ENCODE data around the gene MATCAP1. TPM values are rescaled to one million over a fixed set of nuclear protein-coding genes. Genes with fewer than 3 reads are reported as not detected.

Gene MATCAP1
- total RNA-seq, 1 experiment from 2014 or later, result 33.9 TPM

DNA sequence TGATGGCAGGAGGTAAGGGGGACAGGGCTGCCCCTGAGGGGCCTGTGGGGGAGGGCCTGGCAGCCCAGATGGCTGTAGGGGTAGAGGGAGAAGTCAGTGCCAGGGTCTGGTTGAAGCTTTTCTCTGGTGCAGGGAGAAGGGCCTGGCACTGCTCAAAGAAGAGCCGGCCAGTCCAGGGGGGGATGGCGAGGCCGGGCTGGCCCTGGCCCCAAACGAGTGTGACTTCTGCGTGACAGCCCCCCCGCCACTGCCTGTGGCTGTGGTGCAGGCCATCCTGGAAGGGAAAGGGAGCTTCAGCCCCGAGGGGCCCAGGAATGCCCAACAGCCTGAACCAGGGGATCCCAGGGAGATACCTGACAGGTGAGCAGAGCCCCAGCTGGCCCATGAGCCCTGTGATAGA lies 16.2 kb downstream of the MATCAP1 start:
- Histone ChIP-seq H3K4me1 (ENCODE audit: insufficient read depth, low read length, poor library complexity, severe bottlenecking) (peaks cover 14% of the 10 kb centered on the region), H3K27ac (ENCODE audit: low read depth, low read length, poor library complexity, severe bottlenecking) (no peak overlapping the region), H3K9me3 (ENCODE audit: low read depth, low read length, poor library complexity, severe bottlenecking) (no peaks in the 10 kb centered on the region), H3K36me3 (ENCODE audit: insufficient read depth, low read length, poor library complexity, severe bottlenecking) (no peaks in the 10 kb centered on the region), H3K27me3 (replicated peaks; ENCODE audit: insufficient read depth, low read depth, low read length, poor library complexity) (no peaks in the 10 kb centered on the region), H3K4me3 (ENCODE audit: low read depth, low read length, poor library complexity, severe bottlenecking) (no peak overlapping the region)
- ChIA-PET POLR2A (ENCODE audit: low non-redundant PET) (no interaction called here), CTCF (no interaction called here)
- intact Hi-C loops (cut with micrococcal nuclease; ENCODE audit: unreplicated experiment), result no loop called here
- TF ChIP-seq CTCF (conservative IDR thresholded peaks at IDR 0.05; ENCODE audit: low read depth, low read length) (no peak), EZH2 (IDR thresholded peaks at IDR 0.05; ENCODE audit: borderline replicate concordance, low read depth, low read length, poor library complexity, severe bottlenecking) (no peak)
- no peak for DNase-seq (ENCODE audit: low spot score)
- BruUV-seq (replicated peaks), result no TSS peak

DNA sequence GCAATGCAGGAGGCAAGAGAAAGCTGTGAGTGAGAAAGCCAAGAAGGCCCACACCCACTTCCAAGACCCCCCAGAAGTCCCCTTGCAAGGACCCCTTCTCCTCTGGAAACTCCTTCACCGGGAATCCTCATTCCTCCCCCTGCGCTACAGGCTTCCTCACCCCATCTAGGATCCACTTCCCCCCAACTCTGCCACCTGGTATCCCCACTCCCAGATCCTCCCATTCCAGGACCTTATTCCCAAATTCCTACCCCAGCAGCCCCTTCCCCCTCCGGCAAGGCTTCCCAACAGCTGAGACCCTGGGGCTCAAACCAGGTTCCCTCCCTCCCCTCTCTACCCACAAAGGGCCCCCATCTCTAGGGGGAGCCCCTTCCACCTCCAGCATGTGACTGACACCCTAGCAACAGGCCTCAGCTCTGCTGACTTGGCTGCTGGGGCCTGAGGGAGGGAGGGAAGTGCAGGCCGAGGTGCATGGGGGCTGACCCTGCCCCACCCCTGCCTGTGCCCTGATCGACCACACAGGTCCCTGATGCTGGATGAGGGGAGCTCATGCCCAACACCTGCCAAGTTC lies 17.1 kb downstream of the MATCAP1 start:
- Histone ChIP-seq H3K36me3 (ENCODE audit: insufficient read depth, low read length, poor library complexity, severe bottlenecking) (no peaks in the 10 kb centered on the region), H3K9me3 (ENCODE audit: low read depth, low read length, poor library complexity, severe bottlenecking) (no peaks in the 10 kb centered on the region), H3K4me1 (ENCODE audit: insufficient read depth, low read length, poor library complexity, severe bottlenecking) (peaks cover 14% of the 10 kb centered on the region), H3K27ac (ENCODE audit: low read depth, low read length, poor library complexity, severe bottlenecking) (no peak overlapping the region), H3K4me3 (ENCODE audit: low read depth, low read length, poor library complexity, severe bottlenecking) (no peak overlapping the region), H3K27me3 (replicated peaks; ENCODE audit: insufficient read depth, low read depth, low read length, poor library complexity) (no peaks in the 10 kb centered on the region)
- BruUV-seq (replicated peaks), result no TSS peak
- POLR2A ChIA-PET (ENCODE audit: low non-redundant PET), result no interaction called here
- CTCF ChIA-PET, result no interaction called here
- no peak for TF ChIP-seq CTCF (conservative IDR thresholded peaks at IDR 0.05; ENCODE audit: low read depth, low read length)
- no peak for TF ChIP-seq EZH2 (IDR thresholded peaks at IDR 0.05; ENCODE audit: borderline replicate concordance, low read depth, low read length, poor library complexity, severe bottlenecking)
- intact Hi-C loops (cut with micrococcal nuclease; ENCODE audit: unreplicated experiment), result no loop called here
- no peak for DNase-seq (ENCODE audit: low spot score)

DNA sequence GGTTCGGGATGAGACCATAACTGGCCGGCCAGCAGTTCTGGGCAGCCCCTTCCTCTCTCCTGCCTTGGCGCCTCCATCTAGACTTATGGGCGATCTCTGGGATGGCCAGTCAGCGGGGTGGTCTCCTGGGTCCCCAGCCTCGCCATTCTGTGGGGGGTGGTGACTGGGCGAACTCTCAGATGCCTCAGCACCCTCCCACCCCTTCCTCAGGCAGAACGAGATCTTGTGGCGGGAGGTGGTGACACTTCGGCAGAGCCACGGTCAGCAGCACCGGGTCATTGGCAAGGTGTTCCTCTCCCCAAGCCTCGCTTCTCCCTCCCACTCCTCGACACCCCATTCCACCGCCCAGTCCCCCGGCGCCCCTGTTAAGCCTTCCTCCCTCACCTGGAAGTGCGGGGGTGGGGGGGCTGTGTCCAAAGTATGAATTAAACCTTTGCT lies 17.6 kb downstream of the MATCAP1 start:
- no peaks in the 10 kb centered on the region for H3K27me3 ChIP-seq (replicated peaks; ENCODE audit: insufficient read depth, low read depth, low read length, poor library complexity)
- no peak overlapping the region for H3K27ac ChIP-seq (ENCODE audit: low read depth, low read length, poor library complexity, severe bottlenecking)
- H3K36me3 ChIP-seq (ENCODE audit: insufficient read depth, low read length, poor library complexity, severe bottlenecking), result no peaks in the 10 kb centered on the region
- TF ChIP-seq CTCF (conservative IDR thresholded peaks at IDR 0.05; ENCODE audit: low read depth, low read length) (no peak), EZH2 (IDR thresholded peaks at IDR 0.05; ENCODE audit: borderline replicate concordance, low read depth, low read length, poor library complexity, severe bottlenecking) (no peak)
- peaks cover 13% of the 10 kb centered on the region for H3K4me1 ChIP-seq (ENCODE audit: insufficient read depth, low read length, poor library complexity, severe bottlenecking)
- H3K9me3 ChIP-seq (ENCODE audit: low read depth, low read length, poor library complexity, severe bottlenecking), result no peaks in the 10 kb centered on the region
- ChIA-PET POLR2A (ENCODE audit: low non-redundant PET) (no interaction called here), CTCF (no interaction called here)
- BruUV-seq (replicated peaks), result no TSS peak
- H3K4me3 ChIP-seq (ENCODE audit: low read depth, low read length, poor library complexity, severe bottlenecking), result no peak overlapping the region
- DNase-seq (ENCODE audit: low spot score), result no peak
- intact Hi-C loops (cut with micrococcal nuclease; ENCODE audit: unreplicated experiment), result no loop called here
